HG03135 (cell line): ENCODE results near the gene PDCD1LG2.

ENCODE experiments used
- ATAC-seq: cut with Tn5 transposase; IDR thresholded peaks from one replicate; pipeline ENCODE4 v1.9.1; 2021; ENCODE audit warnings: mild to moderate bottlenecking, moderate library complexity; ENCODE audit not compliant: unreplicated experiment

PDCD1LG2 gene

GRCh38 chr9:5608298-5609225, 98.2 kb downstream of the PDCD1LG2 start:
- peak; percentile 57 for ATAC-seq

GRCh38 chr9:5609226-5609596, 98.9 kb downstream of the PDCD1LG2 start:
- no peak for ATAC-seq

GRCh38 chr9:5610491-5610890, 100.2 kb downstream of the PDCD1LG2 start:
- no peak for ATAC-seq

GRCh38 chr9:5611321-5612184, 101.2 kb downstream of the PDCD1LG2 start:
- ATAC-seq: no peak

GRCh38 chr9:5612185-5612530, 101.8 kb downstream of the PDCD1LG2 start:
- ATAC-seq: no peak

GRCh38 chr9:5614192-5614591, 103.9 kb downstream of the PDCD1LG2 start:
- ATAC-seq: no peak

GRCh38 chr9:5614985-5615384, 104.7 kb downstream of the PDCD1LG2 start:
- ATAC-seq: no peak

- ATAC-seq: peak; percentile 96
Observed at GRCh38 chr9:5617749-5618148, 107.4 kb downstream of the PDCD1LG2 start.

GRCh38 chr9:5620494-5620893, 110.2 kb downstream of the PDCD1LG2 start:
- no peak for ATAC-seq
